Transverse colon (tissue), 4 donors: ENCODE data around the gene HERC2.

Source experiments
- CTCF ChIP-seq, 5 experiments: fragments of 200-600 bp in 3 of 5; fragments of 450-650 bp in 2 of 5; sonication (generic) in 3 of 5; IDR thresholded peaks; 1 replicate in 2 of 5; 2 replicates in 3 of 5; pipeline ENCODE4 v1.5.1; 2016 to 2017; ENCODE audit warnings: antibody characterized with exemption in 5 of 5, inconsistent platforms in 3 of 5, mild to moderate bottlenecking in 2 of 5, moderate library complexity in 1 of 5
- EP300 ChIP-seq: sonication (generic); formaldehyde crosslinking; IDR thresholded peaks from one replicate; pipeline ENCODE4 v1.6.1; 2017; ENCODE audit warnings: antibody characterized with exemption, low read depth
- POLR2A ChIP-seq: fragments of 450-650 bp; IDR thresholded peaks from one replicate; pipeline ENCODE4 v1.6.1; 2016; ENCODE audit warnings: antibody characterized with exemption, mild to moderate bottlenecking, moderate library complexity
- POLR2AphosphoS5 ChIP-seq, 3 donors: sonication (generic); formaldehyde crosslinking; IDR thresholded peaks; one replicate each; pipeline ENCODE4 v1.6.1; 2016; ENCODE audit warnings: antibody characterized with exemption in 3 of 3

GRCh38 chr15:28120359-28120640 is 201.7 kb downstream of the HERC2 start:
- no peak for TF ChIP-seq CTCF (IDR thresholded peaks at IDR 0.05)
- TF ChIP-seq POLR2AphosphoS5 (IDR thresholded peaks at IDR 0.05): no peak
- TF ChIP-seq EP300: no peak
- TF ChIP-seq POLR2A: no peak
